Endodermal cell (in vitro differentiated cells): Measurements from ENCODE around the gene PACSIN1. TPM values are rescaled to one million over a fixed set of nuclear protein-coding genes. Genes with fewer than 3 reads are reported as not detected.

Experiments
- DNase-seq: peaks from one replicate; pipeline ENCODE4 v3.0.0-alpha.2; 2017
- H3K27ac ChIP-seq: 2 replicates; pipeline ENCODE4 v1.5.1; 2013; ENCODE audit warnings: mild to moderate bottlenecking, low read depth, low read length, moderate library complexity
- H3K27me3 ChIP-seq: 2 replicates; pipeline ENCODE4 v1.6.1; 2013; ENCODE audit warnings: mild to moderate bottlenecking, low read length, moderate library complexity; ENCODE audit not compliant: insufficient read depth, control insufficient read depth, poor library complexity, severe bottlenecking
- H3K36me3 ChIP-seq: 2 replicates; pipeline ENCODE4 v1.7.0; 2013; ENCODE audit warnings: mild to moderate bottlenecking, low read length, moderate library complexity; ENCODE audit not compliant: control insufficient read depth, insufficient read depth
- H3K4me1 ChIP-seq: one replicate; pipeline ENCODE4 v1.7.0; 2013; ENCODE audit warnings: low read length; ENCODE audit not compliant: control insufficient read depth, insufficient read depth
- H3K4me3 ChIP-seq: 2 replicates; pipeline ENCODE4 v1.5.1; 2013; ENCODE audit warnings: mild to moderate bottlenecking, low read length, moderate library complexity
- H3K9ac ChIP-seq: 2 replicates; pipeline ENCODE4 v1.6.1; 2013; ENCODE audit warnings: mild to moderate bottlenecking, low read length, moderate library complexity; ENCODE audit not compliant: poor library complexity, severe bottlenecking; ENCODE audit errors: extremely low read depth
- H3K9me3 ChIP-seq: 2 replicates; pipeline ENCODE4 v1.6.1; 2013; ENCODE audit warnings: mild to moderate bottlenecking, low read length, moderate library complexity; ENCODE audit not compliant: control insufficient read depth
- H3K27ac Mint-ChIP-seq: 2 replicates; pipeline ENCODE4 v1.8.0; 2020; ENCODE audit warnings: mixed read lengths
- H3K27me3 Mint-ChIP-seq: 2 replicates; pipeline ENCODE4 v1.8.0; 2021; ENCODE audit warnings: mild to moderate bottlenecking, mixed read lengths; ENCODE audit not compliant: insufficient read depth
- H3K36me3 Mint-ChIP-seq: 2 replicates; pipeline ENCODE4 v1.8.0; 2020; ENCODE audit warnings: low read depth, mixed read lengths
- H3K4me1 Mint-ChIP-seq: 2 replicates; pipeline ENCODE4 v1.8.0; 2020; ENCODE audit warnings: mixed read lengths
- H3K4me3 Mint-ChIP-seq: 2 replicates; pipeline ENCODE4 v1.8.0; 2020; ENCODE audit warnings: mild to moderate bottlenecking, moderate library complexity, mixed read lengths
- H3K9me3 Mint-ChIP-seq: 2 replicates; pipeline ENCODE4 v1.8.0; 2020; ENCODE audit warnings: mild to moderate bottlenecking, mixed read lengths
- WGBS, 2 experiments: methylation state at CpG; one replicate each; pipeline versions ENCODE4 v1.1.5 to v1.1.7; 2013; ENCODE audit warnings: missing lambda C conversion rate in 2 of 2, mixed read lengths in 1 of 2; ENCODE audit not compliant: insufficient coverage in 1 of 2, insufficient read length in 1 of 2; 5-methylcytosine and 5-hydroxymethylcytosine counted together
- total RNA-seq, 2 donors: library from RNA; stranded (reverse); fragmentation: NEBNext Ultra II Directional in 1 of 2; extraction: Animal tissue kit (Norgen Biotek cat#: 25700) in 1 of 2; gene quantifications; 2 replicates in 1 of 2; 3 replicates in 1 of 2; pipeline ENCODE4 v1.2.1, GENCODE V29; 2021
- TF ChIP-seq, protein P1 (sequence below): fragments of 200-600 bp; sonication (generic); conservative IDR thresholded peaks from 2 replicates; pipeline ENCODE4 v1.5.0; 2021; ENCODE audit warnings: antibody characterized with exemption, mild to moderate bottlenecking

Gene PACSIN1
- total RNA-seq, 2 donors from 2014 or later, result 7.2 to 7.3 TPM

DNA sequence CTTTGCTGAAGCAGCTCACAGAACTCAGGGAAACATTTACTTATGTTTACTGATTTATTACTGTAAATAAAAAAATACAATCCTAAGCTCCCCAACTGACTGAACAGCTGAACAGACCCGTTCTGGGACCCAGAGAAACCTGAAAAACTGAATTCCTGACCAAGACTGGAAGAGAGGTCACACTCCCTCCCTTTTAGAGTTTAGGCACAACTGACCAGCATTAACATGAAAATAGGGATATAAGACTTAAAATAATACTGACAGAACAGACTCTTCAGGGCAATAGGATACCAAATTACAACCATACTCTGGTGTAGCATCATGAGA, 28.3 kb upstream of the PACSIN1 start:
- no peaks in the 10 kb centered on the region for H3K27me3 ChIP-seq
- H3K4me1 ChIP-seq, result no peaks in the 10 kb centered on the region
- H3K27ac ChIP-seq, result no peak overlapping the region
- TF ChIP-seq, protein P1, sequence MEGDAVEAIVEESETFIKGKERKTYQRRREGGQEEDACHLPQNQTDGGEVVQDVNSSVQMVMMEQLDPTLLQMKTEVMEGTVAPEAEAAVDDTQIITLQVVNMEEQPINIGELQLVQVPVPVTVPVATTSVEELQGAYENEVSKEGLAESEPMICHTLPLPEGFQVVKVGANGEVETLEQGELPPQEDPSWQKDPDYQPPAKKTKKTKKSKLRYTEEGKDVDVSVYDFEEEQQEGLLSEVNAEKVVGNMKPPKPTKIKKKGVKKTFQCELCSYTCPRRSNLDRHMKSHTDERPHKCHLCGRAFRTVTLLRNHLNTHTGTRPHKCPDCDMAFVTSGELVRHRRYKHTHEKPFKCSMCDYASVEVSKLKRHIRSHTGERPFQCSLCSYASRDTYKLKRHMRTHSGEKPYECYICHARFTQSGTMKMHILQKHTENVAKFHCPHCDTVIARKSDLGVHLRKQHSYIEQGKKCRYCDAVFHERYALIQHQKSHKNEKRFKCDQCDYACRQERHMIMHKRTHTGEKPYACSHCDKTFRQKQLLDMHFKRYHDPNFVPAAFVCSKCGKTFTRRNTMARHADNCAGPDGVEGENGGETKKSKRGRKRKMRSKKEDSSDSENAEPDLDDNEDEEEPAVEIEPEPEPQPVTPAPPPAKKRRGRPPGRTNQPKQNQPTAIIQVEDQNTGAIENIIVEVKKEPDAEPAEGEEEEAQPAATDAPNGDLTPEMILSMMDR, result no peak
- Mint-ChIP-seq H3K27me3 (no peaks in the 10 kb centered on the region), H3K9me3 (peaks cover 29% of the 10 kb centered on the region), H3K4me3 (no peak overlapping the region), H3K27ac (no peak overlapping the region), H3K36me3 (peaks cover 2% of the 10 kb centered on the region), H3K4me1 (no peaks in the 10 kb centered on the region)
- 93 to 100% methylated on average over 1 of the region's 1 CpG for WGBS, 2 experiments
- H3K36me3 ChIP-seq, result no peaks in the 10 kb centered on the region
- H3K9me3 ChIP-seq, result no peaks in the 10 kb centered on the region
- no peak for DNase-seq
- no peak overlapping the region for H3K9ac ChIP-seq
- no peak overlapping the region for H3K4me3 ChIP-seq

GRCh38 chr6:34438705-34439104, 27.2 kb upstream of the PACSIN1 start:
- no peak for DNase-seq
- H3K9me3 ChIP-seq, result no peaks in the 10 kb centered on the region
- H3K27ac Mint-ChIP-seq, result no peak overlapping the region

DNA sequence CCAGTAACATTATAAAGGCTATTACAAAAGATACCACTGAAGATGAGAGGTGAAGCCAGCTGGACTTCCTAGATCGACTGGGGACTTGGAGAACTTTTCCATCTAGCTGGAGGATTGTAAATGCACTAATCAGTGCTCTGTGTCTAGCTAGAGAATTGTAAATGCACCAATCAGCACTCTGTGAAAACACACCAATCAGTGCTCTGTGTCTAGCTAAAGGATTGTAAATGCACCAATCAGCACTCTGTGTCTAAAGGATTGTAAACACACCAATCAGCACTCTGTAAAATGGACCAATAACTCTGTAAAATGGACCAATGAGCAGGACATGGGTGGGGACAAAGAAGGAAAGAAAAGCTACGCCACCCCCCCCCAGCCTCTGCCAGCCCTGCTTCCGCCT, 26.4 kb upstream of the PACSIN1 start:
- Histone ChIP-seq H3K27ac (no peak overlapping the region), H3K9ac (no peak overlapping the region), H3K4me1 (no peaks in the 10 kb centered on the region), H3K4me3 (no peak overlapping the region), H3K36me3 (no peaks in the 10 kb centered on the region), H3K27me3 (no peaks in the 10 kb centered on the region), H3K9me3 (no peaks in the 10 kb centered on the region)
- 91 to 100% methylated on average over 1 of the region's 3 CpGs for WGBS, 2 experiments
- TF ChIP-seq, protein P1, result no peak
- no peak for DNase-seq
- no peaks in the 10 kb centered on the region for H3K27me3 Mint-ChIP-seq
- H3K9me3 Mint-ChIP-seq, result peaks cover 29% of the 10 kb centered on the region
- H3K36me3 Mint-ChIP-seq, result peaks cover 2% of the 10 kb centered on the region
- H3K4me3 Mint-ChIP-seq, result no peak overlapping the region
- no peaks in the 10 kb centered on the region for H3K4me1 Mint-ChIP-seq
- H3K27ac Mint-ChIP-seq, result no peak overlapping the region

More at GRCh38 chr6:34438705-34439104, 27.2 kb upstream of the PACSIN1 start:
- Mint-ChIP-seq H3K9me3 (peaks cover 29% of the 10 kb centered on the region), H3K4me1 (no peaks in the 10 kb centered on the region), H3K27me3 (no peaks in the 10 kb centered on the region), H3K4me3 (no peak overlapping the region), H3K36me3 (peaks cover 2% of the 10 kb centered on the region)
- Histone ChIP-seq H3K9ac (no peak overlapping the region), H3K4me1 (no peaks in the 10 kb centered on the region), H3K27ac (no peak overlapping the region), H3K4me3 (no peak overlapping the region), H3K36me3 (no peaks in the 10 kb centered on the region), H3K27me3 (no peaks in the 10 kb centered on the region)
- 72 to 100% methylated on average over 2 to 4 of the region's 4 CpGs for WGBS, 2 experiments
- TF ChIP-seq, protein P1, result no peak
